Lower lobe of right lung (tissue), 2 donors: ENCODE results near the gene PAK2. TPM values are rescaled to one million over a fixed set of nuclear protein-coding genes. Genes with fewer than 3 reads are reported as not detected.
"Not testable (repeated sequence)": the region's sequence is repeated elsewhere in the genome, so short reads cannot be mapped to it uniquely, and the experiment has no call there.

Experiments
- ATAC-seq, 2 donors: fragments of 200-7000 bp; cut with Tn5 transposase; one replicate each; pipeline ENCODE4 v1.9.1; 2020 to 2022; ENCODE audit warnings: mild to moderate bottlenecking in 2 of 2, moderate library complexity in 2 of 2
- DNase-seq: peaks from one replicate; pipeline ENCODE4 v3.0.0-alpha.2; 2020
- H3K27ac ChIP-seq: fragments of 200-600 bp; one replicate; pipeline ENCODE4 v1.8.0; 2022
- H3K27me3 ChIP-seq: fragments of 200-600 bp; one replicate; pipeline ENCODE4 v1.8.0; 2022; ENCODE audit warnings: low read depth
- H3K36me3 ChIP-seq: fragments of 200-600 bp; one replicate; pipeline ENCODE4 v1.8.0; 2022; ENCODE audit warnings: mild to moderate bottlenecking
- H3K4me1 ChIP-seq: fragments of 200-600 bp; one replicate; pipeline ENCODE4 v1.8.0; 2022
- H3K4me3 ChIP-seq: fragments of 200-600 bp; one replicate; pipeline ENCODE4 v1.8.0; 2022; ENCODE audit warnings: mild to moderate bottlenecking
- H3K9me3 ChIP-seq: fragments of 200-600 bp; one replicate; pipeline ENCODE4 v1.8.0; 2022
- intact Hi-C: fragments of 100-400 bp; cut with DNase I; formaldehyde crosslinking; loops from one replicate; pipeline ENCODE4 v1.11.0; 2022
- total RNA-seq: library from RNA; stranded (reverse); fragmentation: NEBNext Ultra II Directional; extraction: Animal tissue kit (Norgen Biotek cat#: 25700); gene quantifications from one replicate; pipeline ENCODE4 v1.2.1, GENCODE V29; 2021
- TF ChIP-seq, protein P1 (sequence below): fragments of 200-600 bp; IDR thresholded peaks from one replicate; pipeline ENCODE4 v1.8.0; 2022; ENCODE audit warnings: antibody characterized with exemption, mild to moderate bottlenecking
- donor health status: DM: no; HTN: yes; CAD: no; lungs with severe emphysema.

PAK2 gene
- total RNA-seq, 1 donor from 2014 or later = 80.7 TPM

DNA sequence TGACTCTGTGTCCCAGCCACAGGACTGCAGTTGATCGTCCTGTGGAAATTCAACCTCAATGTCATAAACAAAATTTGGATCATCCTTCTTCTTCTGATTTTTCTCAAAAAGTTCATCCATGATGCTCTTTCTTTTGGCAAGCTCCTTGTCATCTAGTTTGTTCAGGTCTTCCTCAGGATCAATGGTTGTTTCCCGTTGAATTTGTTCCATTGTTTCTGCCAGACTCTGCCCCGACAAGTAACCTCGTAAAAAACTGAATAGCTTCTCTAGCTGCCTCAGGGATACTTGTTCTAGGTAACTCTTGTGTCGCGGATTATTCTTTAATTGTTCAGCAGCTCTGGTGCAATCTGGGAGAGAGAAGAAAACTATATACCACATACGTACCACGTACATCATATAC, 32.1 kb upstream of the PAK2 start:
- TF ChIP-seq, protein P1, sequence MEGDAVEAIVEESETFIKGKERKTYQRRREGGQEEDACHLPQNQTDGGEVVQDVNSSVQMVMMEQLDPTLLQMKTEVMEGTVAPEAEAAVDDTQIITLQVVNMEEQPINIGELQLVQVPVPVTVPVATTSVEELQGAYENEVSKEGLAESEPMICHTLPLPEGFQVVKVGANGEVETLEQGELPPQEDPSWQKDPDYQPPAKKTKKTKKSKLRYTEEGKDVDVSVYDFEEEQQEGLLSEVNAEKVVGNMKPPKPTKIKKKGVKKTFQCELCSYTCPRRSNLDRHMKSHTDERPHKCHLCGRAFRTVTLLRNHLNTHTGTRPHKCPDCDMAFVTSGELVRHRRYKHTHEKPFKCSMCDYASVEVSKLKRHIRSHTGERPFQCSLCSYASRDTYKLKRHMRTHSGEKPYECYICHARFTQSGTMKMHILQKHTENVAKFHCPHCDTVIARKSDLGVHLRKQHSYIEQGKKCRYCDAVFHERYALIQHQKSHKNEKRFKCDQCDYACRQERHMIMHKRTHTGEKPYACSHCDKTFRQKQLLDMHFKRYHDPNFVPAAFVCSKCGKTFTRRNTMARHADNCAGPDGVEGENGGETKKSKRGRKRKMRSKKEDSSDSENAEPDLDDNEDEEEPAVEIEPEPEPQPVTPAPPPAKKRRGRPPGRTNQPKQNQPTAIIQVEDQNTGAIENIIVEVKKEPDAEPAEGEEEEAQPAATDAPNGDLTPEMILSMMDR = no peak
- Histone ChIP-seq H3K4me3 (no peak overlapping the region), H3K27ac (no peak overlapping the region), H3K9me3 (no peaks in the 10 kb centered on the region), H3K36me3 (no peaks in the 10 kb centered on the region), H3K4me1 (peaks cover 5% of the 10 kb centered on the region), H3K27me3 (no peaks in the 10 kb centered on the region)
- DNase-seq (no peak), ATAC-seq (no peak)
- intact Hi-C loops = no loop called here

DNA sequence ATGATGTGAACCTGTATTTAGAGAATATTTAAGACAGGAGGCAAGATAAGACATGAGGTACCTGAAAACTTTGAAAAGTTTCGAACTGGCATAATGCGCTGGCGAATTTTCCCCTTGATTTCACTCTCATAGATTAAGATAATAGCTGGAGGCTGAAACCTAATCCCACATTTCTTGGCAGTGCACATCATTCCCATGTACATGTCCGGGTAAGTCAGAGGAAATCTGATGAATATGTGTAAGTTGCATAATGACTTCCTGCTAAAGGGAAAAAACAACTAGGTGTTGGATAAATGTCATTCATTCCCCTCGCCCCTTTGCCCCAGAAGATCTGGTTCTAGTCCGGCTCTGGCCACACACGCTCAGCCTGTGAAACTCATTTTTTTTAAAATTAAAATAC, 31.2 kb upstream of the PAK2 start:
- no peaks in the 10 kb centered on the region for H3K36me3 ChIP-seq
- DNase-seq (no peak), ATAC-seq (no peak)
- peaks cover 11% of the 10 kb centered on the region for H3K4me1 ChIP-seq
- H3K27me3 ChIP-seq = no peaks in the 10 kb centered on the region
- TF ChIP-seq, protein P1 = no peak
- no peak overlapping the region for H3K4me3 ChIP-seq
- no peaks in the 10 kb centered on the region for H3K9me3 ChIP-seq
- intact Hi-C loops = no loop called here
- no peak overlapping the region for H3K27ac ChIP-seq

DNA sequence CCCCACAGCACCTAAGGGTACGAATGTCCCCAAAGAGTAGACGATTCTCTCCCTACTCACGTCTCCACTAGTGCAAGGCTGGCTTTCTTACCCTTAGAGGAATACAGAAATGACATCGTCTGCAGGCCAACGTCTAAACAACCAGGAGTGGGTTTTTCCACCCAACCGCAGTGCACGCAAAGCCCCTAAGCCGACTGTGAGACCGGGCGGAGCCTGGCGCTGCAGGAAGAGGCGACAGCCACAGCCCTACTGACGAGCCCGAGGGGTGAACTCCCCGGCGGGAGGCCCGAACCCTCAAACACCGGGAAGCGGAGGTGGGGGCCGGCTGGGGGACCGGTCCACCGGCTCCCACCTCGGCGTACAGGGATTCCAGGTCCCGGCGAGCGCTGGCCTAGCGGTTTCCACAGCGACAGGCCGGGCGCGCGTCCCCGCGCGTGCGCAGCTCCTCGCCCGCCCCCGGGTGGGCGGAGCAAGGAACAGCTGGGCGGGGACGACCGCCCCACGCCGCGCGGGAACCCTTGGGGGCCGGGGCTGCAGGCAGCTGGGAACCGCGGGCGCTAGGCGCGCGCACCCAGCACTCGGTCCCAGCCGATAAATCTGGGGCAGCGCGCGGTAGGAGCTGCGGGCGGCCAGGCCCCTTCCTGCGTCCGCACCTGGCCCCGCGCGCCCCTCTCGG, 27.7 kb upstream of the PAK2 start, which contains the start of the genes CEP19 and PIGX:
TSS of gene CEP19 (minus strand) at position 413 of the 676 bp plus-strand sequence. CDS start 3,593 bp downstream, outside the sequence.
TSS of gene PIGX (plus strand) at position 540 of the 676 bp plus-strand sequence.
- Histone ChIP-seq H3K36me3 (no peaks in the 10 kb centered on the region), H3K4me3 (peak within 1 kb of the TSS; percentile 83), H3K27ac (peak within 1 kb of the TSS; percentile 91), H3K4me1 (peaks cover 14% of the 10 kb centered on the region), H3K27me3 (no peaks in the 10 kb centered on the region), H3K9me3 (no peaks in the 10 kb centered on the region)
- intact Hi-C loops = no loop called here
- peak; percentile 98 to 99 for ATAC-seq
- TF ChIP-seq, protein P1 = peak; percentile 8
- peak; percentile 89 for DNase-seq

DNA sequence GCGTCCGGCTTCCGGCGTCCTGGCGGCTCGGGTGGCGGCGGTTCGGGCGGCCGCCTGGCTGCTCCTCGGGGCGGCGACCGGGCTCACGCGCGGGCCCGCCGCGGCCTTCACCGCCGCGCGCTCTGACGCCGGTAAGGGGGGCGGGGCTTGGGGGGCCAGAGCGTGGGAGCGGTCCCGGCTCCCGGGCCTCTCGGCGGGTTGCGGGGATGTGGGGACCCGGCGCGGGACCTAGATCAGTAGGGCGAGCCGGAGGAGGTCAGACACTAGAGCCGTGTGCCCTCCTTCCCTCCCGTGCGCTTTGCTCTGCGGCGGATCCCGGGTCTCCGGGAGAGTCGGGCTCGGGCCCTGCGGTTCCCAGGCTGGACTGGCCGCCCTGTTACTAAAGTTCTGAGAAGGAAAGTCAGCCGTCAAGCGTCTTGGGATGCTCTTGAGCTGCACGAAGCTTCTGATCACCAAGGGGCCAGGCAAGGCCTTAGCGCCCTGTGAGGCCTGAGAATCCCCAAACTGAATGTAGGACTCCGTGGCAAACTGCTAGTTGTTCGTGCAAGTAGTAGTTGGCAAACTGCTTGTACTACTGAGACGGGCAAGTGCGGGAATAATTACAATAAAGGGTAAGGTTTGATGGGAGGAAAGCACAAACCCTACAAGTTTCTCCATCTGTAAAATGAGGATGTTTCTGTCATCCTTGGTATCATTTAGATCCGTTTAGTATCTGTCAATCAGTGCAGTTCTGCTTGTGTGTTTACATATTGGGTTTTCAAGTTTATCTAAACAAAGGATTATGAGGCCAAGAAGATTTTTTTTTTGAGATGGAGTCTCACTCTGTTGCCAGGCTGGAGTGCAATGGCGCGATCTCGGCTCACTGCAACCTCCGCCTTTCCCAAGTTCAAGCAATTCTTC, 26.9 kb upstream of the PAK2 start:
- intact Hi-C loops = no loop called here
- DNase-seq = peak; percentile 80
- TF ChIP-seq, protein P1 = no peak
- H3K4me1 ChIP-seq = peaks cover 14% of the 10 kb centered on the region
- H3K27me3 ChIP-seq = no peaks in the 10 kb centered on the region
- peak; percentile 91 to 93 for ATAC-seq
- no peaks in the 10 kb centered on the region for H3K9me3 ChIP-seq
- H3K4me3 ChIP-seq = peak overlapping the region; percentile 83
- no peaks in the 10 kb centered on the region for H3K36me3 ChIP-seq
- peak overlapping the region; percentile 91 for H3K27ac ChIP-seq

DNA sequence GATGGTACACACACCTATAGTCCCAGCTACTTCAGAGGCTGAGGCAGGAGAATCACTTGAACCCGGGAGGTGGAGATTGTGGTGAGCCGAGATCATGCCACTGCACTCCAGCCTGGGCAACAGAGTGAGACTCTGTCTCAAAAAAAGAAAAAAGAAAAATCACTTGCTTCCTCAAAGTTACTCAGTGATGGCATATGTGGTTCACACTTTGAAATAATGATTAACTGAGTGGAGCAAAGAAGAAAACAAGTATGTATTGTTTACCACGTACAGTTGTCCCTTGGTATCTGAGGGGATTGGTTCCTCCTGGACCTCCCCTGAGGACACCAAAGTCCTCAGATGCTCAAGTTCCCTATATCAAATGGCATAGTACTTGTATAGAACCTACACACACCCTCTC, 22.5 kb upstream of the PAK2 start:
- H3K36me3 ChIP-seq, intact Hi-C loops, H3K4me3 ChIP-seq, H3K27me3 ChIP-seq, DNase-seq, H3K4me1 ChIP-seq, H3K27ac ChIP-seq, H3K9me3 ChIP-seq, ATAC-seq: not testable (repeated sequence)

DNA sequence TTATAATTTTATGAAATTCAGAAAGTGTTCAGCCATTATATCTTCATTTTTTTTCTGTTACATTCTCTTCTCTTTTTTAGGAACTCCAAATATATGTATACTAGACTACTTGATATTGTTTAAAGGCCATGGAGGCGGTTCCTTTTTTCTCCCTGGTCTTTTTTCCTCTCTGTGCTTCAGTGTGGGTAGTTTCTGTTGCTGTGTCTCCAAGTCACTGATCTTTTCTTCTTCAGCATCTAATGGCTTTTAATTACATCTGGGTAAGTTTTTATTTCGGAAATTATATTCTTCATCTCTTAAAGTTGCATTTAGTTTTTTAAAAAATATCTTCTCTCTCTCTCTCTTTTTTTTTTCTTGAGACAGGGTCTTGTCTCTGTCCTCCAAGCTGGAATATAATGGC, 18.6 kb upstream of the PAK2 start:
- intact Hi-C loops = no loop called here
- no peak for ATAC-seq
- no peak overlapping the region for H3K27ac ChIP-seq

More for the DNA sequence above, 18.6 kb upstream of the PAK2 start:
- DNase-seq = no peak
- no peaks in the 10 kb centered on the region for H3K4me1 ChIP-seq
- H3K36me3 ChIP-seq = peaks cover 14% of the 10 kb centered on the region
- no peak overlapping the region for H3K4me3 ChIP-seq
- TF ChIP-seq, protein P1 = no peak
- no peaks in the 10 kb centered on the region for H3K27me3 ChIP-seq
- H3K9me3 ChIP-seq = no peaks in the 10 kb centered on the region
